Transverse colon (tissue), 4 donors: ENCODE measurements around the gene ZIC4.

Experiments used
- EP300 ChIP-seq: sonication (generic); formaldehyde crosslinking; IDR thresholded peaks from one replicate; pipeline ENCODE4 v1.6.1; 2017; ENCODE audit warnings: antibody characterized with exemption, low read depth
- POLR2A ChIP-seq: fragments of 450-650 bp; IDR thresholded peaks from one replicate; pipeline ENCODE4 v1.6.1; 2016; ENCODE audit warnings: antibody characterized with exemption, mild to moderate bottlenecking, moderate library complexity
- POLR2AphosphoS5 ChIP-seq, 3 donors: sonication (generic); formaldehyde crosslinking; IDR thresholded peaks; one replicate each; pipeline ENCODE4 v1.6.1; 2016; ENCODE audit warnings: antibody characterized with exemption in 3 of 3
- TF ChIP-seq, protein P1 (sequence below), 5 experiments: fragments of 200-600 bp in 3 of 5; fragments of 450-650 bp in 2 of 5; sonication (generic) in 3 of 5; IDR thresholded peaks; 1 replicate in 2 of 5; 2 replicates in 3 of 5; pipeline ENCODE4 v1.5.1; 2016 to 2017; ENCODE audit warnings: antibody characterized with exemption in 5 of 5, inconsistent platforms in 3 of 5, mild to moderate bottlenecking in 2 of 5, moderate library complexity in 1 of 5

DNA sequence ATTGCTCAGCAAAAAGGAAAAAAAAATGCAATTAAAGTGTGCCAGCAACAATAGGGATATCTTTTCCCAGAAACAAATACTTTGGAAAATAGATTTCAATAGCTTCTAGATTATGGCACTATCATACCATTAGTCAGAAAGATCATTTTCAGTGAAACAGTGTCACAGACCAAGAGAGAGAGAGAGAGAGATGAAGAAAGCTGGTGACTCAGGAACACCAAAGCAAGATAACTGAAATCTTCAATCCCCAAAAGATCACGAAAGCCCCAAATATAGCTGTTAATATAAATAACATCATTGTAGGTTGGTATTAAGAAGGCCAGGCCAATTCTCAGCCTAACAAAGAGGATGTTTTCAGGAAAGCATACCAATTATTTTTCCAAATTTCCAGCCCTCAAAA lies 57.4 kb downstream of the ZIC4 start:
- TF ChIP-seq POLR2A (no peak), POLR2AphosphoS5 (IDR thresholded peaks at IDR 0.05) (no peak), EP300 (no peak)
- TF ChIP-seq, protein P1, sequence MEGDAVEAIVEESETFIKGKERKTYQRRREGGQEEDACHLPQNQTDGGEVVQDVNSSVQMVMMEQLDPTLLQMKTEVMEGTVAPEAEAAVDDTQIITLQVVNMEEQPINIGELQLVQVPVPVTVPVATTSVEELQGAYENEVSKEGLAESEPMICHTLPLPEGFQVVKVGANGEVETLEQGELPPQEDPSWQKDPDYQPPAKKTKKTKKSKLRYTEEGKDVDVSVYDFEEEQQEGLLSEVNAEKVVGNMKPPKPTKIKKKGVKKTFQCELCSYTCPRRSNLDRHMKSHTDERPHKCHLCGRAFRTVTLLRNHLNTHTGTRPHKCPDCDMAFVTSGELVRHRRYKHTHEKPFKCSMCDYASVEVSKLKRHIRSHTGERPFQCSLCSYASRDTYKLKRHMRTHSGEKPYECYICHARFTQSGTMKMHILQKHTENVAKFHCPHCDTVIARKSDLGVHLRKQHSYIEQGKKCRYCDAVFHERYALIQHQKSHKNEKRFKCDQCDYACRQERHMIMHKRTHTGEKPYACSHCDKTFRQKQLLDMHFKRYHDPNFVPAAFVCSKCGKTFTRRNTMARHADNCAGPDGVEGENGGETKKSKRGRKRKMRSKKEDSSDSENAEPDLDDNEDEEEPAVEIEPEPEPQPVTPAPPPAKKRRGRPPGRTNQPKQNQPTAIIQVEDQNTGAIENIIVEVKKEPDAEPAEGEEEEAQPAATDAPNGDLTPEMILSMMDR (IDR thresholded peaks at IDR 0.05): no peak
